HFF-Myc (cell line): ENCODE results near the gene AP3S1.

ENCODE experiments used
- DNase-seq: peaks from one replicate; pipeline ENCODE4 v3.0.0-alpha.2; 2011; ENCODE audit warnings: low read depth; ENCODE audit errors: extremely low read depth
- H3K4me3 ChIP-seq: replicated peaks from 2 replicates; pipeline ENCODE4 v1.5.1; 2011; ENCODE audit warnings: low read depth, mild to moderate bottlenecking, control low read depth, low read length
- TF ChIP-seq, protein P1 (sequence below): IDR thresholded peaks from 2 replicates; pipeline ENCODE4 v1.5.1; 2012; ENCODE audit warnings: mild to moderate bottlenecking, low read depth, low read length, control low read depth; ENCODE audit errors: missing control alignments

AP3S1 gene

DNA sequence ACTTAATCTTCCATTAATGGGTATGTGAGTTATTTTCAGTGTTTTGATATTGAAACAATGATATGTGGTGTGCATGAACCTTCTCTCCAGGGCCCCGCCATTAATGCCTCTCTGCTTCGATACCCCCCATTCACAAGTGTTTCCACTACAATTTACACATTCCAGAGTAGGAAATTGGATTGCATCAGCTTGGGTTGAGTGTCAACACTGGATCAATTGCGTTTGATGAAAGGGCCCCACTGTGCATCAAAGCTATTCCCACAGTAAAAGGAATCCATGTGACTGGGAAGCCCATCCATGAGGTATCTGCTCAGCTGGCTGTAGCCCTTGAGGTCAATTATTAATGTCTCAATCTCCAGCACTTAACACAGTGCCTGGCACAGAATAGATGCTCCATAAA lies 102.8 kb downstream of the AP3S1 start:
- TF ChIP-seq, protein P1, sequence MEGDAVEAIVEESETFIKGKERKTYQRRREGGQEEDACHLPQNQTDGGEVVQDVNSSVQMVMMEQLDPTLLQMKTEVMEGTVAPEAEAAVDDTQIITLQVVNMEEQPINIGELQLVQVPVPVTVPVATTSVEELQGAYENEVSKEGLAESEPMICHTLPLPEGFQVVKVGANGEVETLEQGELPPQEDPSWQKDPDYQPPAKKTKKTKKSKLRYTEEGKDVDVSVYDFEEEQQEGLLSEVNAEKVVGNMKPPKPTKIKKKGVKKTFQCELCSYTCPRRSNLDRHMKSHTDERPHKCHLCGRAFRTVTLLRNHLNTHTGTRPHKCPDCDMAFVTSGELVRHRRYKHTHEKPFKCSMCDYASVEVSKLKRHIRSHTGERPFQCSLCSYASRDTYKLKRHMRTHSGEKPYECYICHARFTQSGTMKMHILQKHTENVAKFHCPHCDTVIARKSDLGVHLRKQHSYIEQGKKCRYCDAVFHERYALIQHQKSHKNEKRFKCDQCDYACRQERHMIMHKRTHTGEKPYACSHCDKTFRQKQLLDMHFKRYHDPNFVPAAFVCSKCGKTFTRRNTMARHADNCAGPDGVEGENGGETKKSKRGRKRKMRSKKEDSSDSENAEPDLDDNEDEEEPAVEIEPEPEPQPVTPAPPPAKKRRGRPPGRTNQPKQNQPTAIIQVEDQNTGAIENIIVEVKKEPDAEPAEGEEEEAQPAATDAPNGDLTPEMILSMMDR, result no peak
- H3K4me3 ChIP-seq, result no peak overlapping the region
- DNase-seq, result no peak

DNA sequence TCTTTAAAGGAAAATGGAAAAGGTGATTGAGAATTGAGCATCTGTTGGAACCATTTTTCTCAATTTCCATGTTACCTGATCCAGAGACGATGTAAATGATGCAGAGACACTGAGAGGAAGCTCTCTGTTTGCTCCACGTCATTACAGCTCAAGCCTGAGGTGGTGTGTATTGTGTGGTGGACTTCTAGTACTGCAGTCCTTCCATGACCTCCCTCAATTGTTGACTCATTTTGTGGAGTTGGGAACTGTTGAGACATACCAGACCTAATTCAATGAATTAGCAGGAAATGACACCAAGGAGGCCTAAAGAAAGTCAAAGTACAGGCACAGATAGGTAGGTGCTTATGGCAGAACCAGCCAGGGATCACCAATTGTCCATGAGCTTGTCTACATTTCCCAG lies 104.9 kb downstream of the AP3S1 start:
- H3K4me3 ChIP-seq, result no peak overlapping the region
- TF ChIP-seq, protein P1, result no peak
- DNase-seq, result no peak

- TF ChIP-seq, protein P1, result no peak
- no peak for DNase-seq
- no peak overlapping the region for H3K4me3 ChIP-seq
Measured at GRCh38 chr5:115947260-115947659, 105.5 kb downstream of the AP3S1 start.

DNA sequence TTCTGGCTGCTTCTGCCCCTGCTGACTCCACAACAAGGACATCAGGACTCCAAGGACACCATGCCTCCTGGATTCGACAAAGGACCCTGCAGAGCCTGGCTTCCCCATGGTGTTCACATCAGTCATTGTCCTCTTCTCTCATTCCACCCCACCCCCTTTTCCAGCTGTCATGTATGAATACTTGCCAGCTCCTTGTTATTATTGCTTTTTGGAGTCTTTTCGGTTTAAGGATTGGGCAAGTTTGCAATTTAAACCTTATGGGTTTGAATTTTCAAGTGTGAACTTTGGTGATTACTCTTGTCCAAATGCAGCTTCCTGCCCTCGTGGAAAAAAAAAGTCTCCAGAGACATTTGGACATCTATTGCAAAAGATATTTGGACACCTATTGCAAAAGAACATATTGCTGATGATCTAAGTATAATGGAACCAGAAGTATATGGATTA lies 106.4 kb downstream of the AP3S1 start:
- no peak for DNase-seq
- TF ChIP-seq, protein P1, result no peak
- H3K4me3 ChIP-seq, result no peak overlapping the region

- DNase-seq, result no peak
- TF ChIP-seq, protein P1, result no peak
- no peak overlapping the region for H3K4me3 ChIP-seq
Measured at GRCh38 chr5:115949096-115949495, 107.4 kb downstream of the AP3S1 start.

GRCh38 chr5:115952588-115952987 lies 110.9 kb downstream of the AP3S1 start:
- TF ChIP-seq, protein P1, result no peak
- no peak for DNase-seq
- no peak overlapping the region for H3K4me3 ChIP-seq

DNA sequence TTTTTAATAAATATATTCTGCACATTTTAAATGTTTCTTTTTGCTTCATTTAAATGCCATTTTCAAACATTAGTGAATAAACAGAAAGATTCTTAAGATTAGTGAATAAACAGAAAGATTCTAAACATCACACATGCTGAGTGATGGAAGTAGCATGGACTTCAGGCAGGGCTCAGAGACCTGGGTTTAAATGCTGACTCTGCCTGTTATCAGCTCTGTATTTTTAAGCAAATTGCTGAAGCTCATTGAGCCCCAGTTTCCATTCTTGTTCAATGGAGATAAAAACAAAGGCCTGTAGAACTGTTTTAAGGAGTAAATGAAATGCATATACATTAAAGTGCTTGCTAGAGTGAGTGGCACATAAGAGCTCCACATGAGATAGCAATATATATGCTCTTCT lies 112.4 kb downstream of the AP3S1 start:
- DNase-seq, result no peak

More for the DNA sequence above, 112.4 kb downstream of the AP3S1 start:
- H3K4me3 ChIP-seq, result no peak overlapping the region
- TF ChIP-seq, protein P1, result no peak
